Measurements from ENCODE around the gene HS6ST1.

DNA sequence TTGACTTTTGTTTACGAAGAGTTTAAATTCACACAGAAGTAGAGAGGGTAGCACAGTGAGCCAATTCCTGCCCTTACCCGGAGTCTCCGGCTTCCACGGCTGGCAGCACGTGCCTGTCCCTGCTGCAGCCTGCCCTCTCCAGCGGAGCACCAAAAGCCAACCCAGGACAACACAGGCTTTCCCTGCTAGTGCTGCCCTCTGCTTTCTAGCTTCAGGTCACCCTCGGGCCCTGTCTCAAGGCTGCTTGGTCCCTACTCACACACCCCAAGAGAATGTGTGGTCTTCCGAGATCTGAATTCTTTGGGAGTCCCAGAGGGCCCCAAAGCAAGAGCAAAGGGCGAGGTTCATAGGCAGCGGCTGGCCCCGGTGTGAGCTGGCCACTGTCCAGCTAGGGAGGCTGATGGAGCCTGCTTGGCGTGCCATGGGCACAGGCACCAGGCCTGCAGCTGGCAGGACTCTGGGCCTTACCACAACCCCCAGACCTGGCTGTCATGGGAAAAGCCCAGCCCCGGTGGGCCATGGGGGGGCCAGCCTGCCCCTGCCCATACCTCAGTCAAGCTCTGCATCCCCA, 7.0 kb upstream of the HS6ST1 start:
- TF ChIP-seq CTCF (IDR thresholded peaks at IDR 0.05) (no peak), EZH2 (IDR thresholded peaks at IDR 0.05; ENCODE audit: borderline replicate concordance, insufficient read depth, low read depth, low read length, poor library complexity, severe bottlenecking) (no peak)

Measured in B cell (primary cell).